Thoracic aorta (tissue), 2 donors: ENCODE data around the gene RASSF4. TPM values are rescaled to one million over a fixed set of nuclear protein-coding genes. Genes with fewer than 3 reads are reported as not detected.

ENCODE experiments used
- ATAC-seq: fragments of 150-250 bp; one replicate; pipeline ENCODE4 v1.8.0; 2017; ENCODE audit warnings: low read depth; ENCODE audit not compliant: insufficient number of reproducible peaks, low FRiP score
- DNase-seq: peaks from one replicate; pipeline ENCODE4 v3.0.0-alpha.2; 2020; ENCODE audit warnings: low spot score
- H3K27ac ChIP-seq, 2 donors: fragments of 200-600 bp; sonication (generic); 1 replicate in 1 of 2; 2 replicates in 1 of 2; pipeline ENCODE4 v1.5.1; 2016; ENCODE audit warnings: mild to moderate bottlenecking in 2 of 2, moderate library complexity in 2 of 2
- H3K27me3 ChIP-seq: fragments of 200-600 bp; sonication (generic); replicated peaks from 2 replicates; pipeline ENCODE4 v1.6.0; 2016; ENCODE audit warnings: mild to moderate bottlenecking; ENCODE audit not compliant: insufficient read depth
- H3K36me3 ChIP-seq: fragments of 200-600 bp; sonication (generic); one replicate; pipeline ENCODE4 v1.5.1; 2016
- H3K4me1 ChIP-seq, 2 donors: fragments of 200-600 bp; sonication (generic); 1 replicate in 1 of 2; 2 replicates in 1 of 2; pipeline versions ENCODE4 v1.5.1 to v1.6.0; 2016; ENCODE audit warnings: low read depth in 2 of 2, mild to moderate bottlenecking in 1 of 2; ENCODE audit not compliant: control insufficient read depth in 1 of 2
- H3K4me3 ChIP-seq: fragments of 200-600 bp; sonication (generic); 2 replicates; pipeline ENCODE4 v1.5.1; 2016; ENCODE audit warnings: mild to moderate bottlenecking
- H3K9me3 ChIP-seq: fragments of 200-600 bp; sonication (generic); 2 replicates; pipeline ENCODE4 v1.5.1; 2016
- CTCF ChIP-seq: fragments of 200-600 bp; sonication (generic); IDR thresholded peaks from one replicate; pipeline ENCODE4 v1.5.1; 2019; ENCODE audit warnings: antibody characterized with exemption
- total RNA-seq, 2 donors: library from RNA; depleted of rRNA; stranded (reverse); fragments of >200 nt; gene quantifications; one replicate each; pipeline versions ENCODE4 v1.1.0 to v1.2.3, GENCODE V29; 2016

Gene RASSF4
- total RNA-seq, 2 donors from 2014 or later, result 48.5 to 68.5 TPM

- peaks cover 27% of the 10 kb centered on the region for H3K36me3 ChIP-seq
- TF ChIP-seq CTCF, result no peak
- H3K4me1 ChIP-seq, result peaks cover 21 to 54% of the 10 kb centered on the region in 2 donors
- no peak for ATAC-seq
- H3K27me3 ChIP-seq, result no peaks in the 10 kb centered on the region
- H3K9me3 ChIP-seq, result no peaks in the 10 kb centered on the region
- peak overlapping the region; percentile 73 for H3K4me3 ChIP-seq
- H3K27ac ChIP-seq, result peak overlapping the region; percentile 52 to 87
- no peak for DNase-seq
Measured at GRCh38 chr10:44975431-44976331, 16.1 kb downstream of the RASSF4 start.

- Histone ChIP-seq H3K4me1 (peaks cover 30 to 62% of the 10 kb centered on the region in 2 donors), H3K36me3 (peaks cover 19% of the 10 kb centered on the region), H3K27me3 (no peaks in the 10 kb centered on the region), H3K9me3 (no peaks in the 10 kb centered on the region), H3K4me3 (peak overlapping the region; percentile 73), H3K27ac (peak overlapping the region; percentile 87 to 95)
- no peak for TF ChIP-seq CTCF
- ATAC-seq (no peak), DNase-seq (no peak)
Measured at GRCh38 chr10:44976352-44977198, 17.0 kb downstream of the RASSF4 start.

- DNase-seq (no peak), ATAC-seq (no peak)
- Histone ChIP-seq H3K27ac (peak overlapping the region; percentile 87 to 95), H3K4me3 (peak overlapping the region; percentile 73), H3K9me3 (no peaks in the 10 kb centered on the region), H3K4me1 (peaks cover 38 to 72% of the 10 kb centered on the region in 2 donors), H3K27me3 (no peaks in the 10 kb centered on the region), H3K36me3 (peaks cover 13% of the 10 kb centered on the region)
- no peak for TF ChIP-seq CTCF
Measured at GRCh38 chr10:44977287-44978212, 17.9 kb downstream of the RASSF4 start.

- Histone ChIP-seq H3K27ac (peak overlapping the region; percentile 87 to 95), H3K4me1 (peaks cover 44 to 75% of the 10 kb centered on the region in 2 donors), H3K9me3 (no peaks in the 10 kb centered on the region), H3K4me3 (peak overlapping the region; percentile 73), H3K27me3 (no peaks in the 10 kb centered on the region), H3K36me3 (peaks cover 13% of the 10 kb centered on the region)
- no peak for TF ChIP-seq CTCF
- DNase-seq, result no peak
- ATAC-seq, result no peak
Measured at GRCh38 chr10:44978213-44978569, 18.6 kb downstream of the RASSF4 start.
